Metanephros (tissue), 1 donor: ENCODE measurements around the gene NUDT7. TPM values are rescaled to one million over a fixed set of nuclear protein-coding genes. Genes with fewer than 3 reads are reported as not detected.

ENCODE experiments used
- total RNA-seq: library from RNA; depleted of rRNA; stranded (reverse); fragments of >200 nt; gene quantifications from one replicate; pipeline ENCODE4 v1.2.3, GENCODE V29; 2014

NUDT7 gene
- 9.3 TPM for total RNA-seq

DNA sequence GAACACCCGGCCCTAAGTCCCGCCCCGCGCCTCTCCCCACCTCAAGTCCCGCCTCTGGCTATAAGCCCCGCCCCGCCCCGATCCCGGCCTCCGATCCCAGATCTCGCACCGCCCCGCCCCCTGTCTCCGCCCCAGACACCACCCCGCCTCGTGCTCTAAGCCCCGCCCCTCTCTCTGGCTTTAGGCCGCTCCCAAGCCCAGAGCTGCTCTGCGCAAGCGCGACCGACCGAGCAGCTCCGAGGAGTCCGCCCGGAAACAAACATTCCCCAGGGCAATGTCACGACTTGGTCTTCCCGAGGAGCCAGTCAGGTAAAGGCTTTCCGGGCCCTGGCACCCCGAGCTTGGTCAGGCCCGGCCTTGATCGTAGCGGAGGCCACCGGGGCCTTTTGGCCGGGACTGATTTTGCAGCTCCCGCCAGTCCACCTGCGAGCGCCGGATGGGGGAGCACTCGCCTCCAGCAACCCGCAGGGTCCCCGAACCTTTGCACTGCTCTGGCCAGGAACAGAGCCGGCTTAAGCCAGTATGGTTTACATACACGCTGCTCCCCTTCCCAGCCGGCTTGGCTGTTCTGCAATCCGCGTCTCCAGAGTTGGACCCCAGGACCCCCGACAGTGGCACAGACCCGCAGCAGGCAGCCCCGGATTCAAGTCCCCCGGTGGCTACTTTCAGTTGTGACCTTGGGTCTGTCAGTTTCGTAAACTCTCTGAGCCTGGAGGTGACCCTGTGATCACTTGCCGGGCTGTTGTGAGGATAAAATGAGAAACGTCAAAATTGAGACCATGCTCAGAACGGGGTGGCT lies at the start of gene NUDT7:
Gene NUDT7, plus strand, starts transcription at position 206 of the 799 bp plus-strand sequence. Its CDS starts 69 bp downstream, at position 275.

DNA sequence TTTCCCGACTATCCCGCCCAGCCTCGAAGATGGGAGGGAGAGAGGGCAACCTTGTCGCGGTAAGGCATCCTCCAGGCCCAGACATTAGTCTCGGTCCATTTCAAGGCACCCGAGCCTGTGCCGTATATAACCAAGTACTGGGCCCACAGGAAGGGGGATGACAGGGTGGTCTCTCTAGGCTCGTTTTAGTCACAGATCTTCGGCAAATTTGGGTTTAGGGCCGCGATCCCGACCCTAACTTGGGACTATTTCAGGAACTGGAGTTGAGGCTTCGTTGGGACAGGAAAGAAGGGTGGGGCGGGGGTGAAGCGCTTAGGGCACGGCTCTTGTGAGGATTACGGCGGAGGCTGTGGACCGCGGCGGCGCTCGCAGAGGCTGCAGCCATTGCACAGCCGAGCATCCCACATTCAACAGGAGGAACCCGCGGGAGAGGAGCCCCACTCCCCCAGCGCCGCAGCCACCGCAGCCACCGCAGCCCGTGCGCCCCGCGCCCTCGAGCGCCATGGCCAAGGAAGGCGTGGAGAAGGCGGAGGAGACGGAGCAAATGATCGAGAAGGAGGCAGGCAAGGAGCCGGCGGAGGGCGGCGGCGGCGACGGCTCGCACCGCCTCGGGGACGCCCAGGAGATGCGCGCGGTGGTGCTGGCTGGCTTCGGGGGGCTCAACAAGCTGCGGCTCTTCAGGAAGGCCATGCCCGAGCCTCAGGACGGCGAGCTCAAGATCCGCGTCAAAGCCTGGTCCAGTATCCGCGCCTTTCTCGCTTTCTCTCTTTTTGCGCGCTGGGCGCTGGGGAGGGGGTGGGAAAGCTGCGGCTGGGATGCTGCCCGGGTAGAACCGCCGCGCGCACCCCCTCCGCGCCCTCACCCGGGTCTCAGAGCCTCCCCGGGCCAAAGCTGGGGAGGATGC lies 66.1 kb downstream of the NUDT7 start, which contains the start of gene VAT1L:
Gene VAT1L, plus strand, starts transcription at position 384 of the 904 bp plus-strand sequence. Its CDS starts 119 bp downstream, at position 503.

Other genes starting within 250 kb of the NUDT7 start
- gene VAT1L, start 66.0 kb downstream of the NUDT7 start, total RNA-seq, result 2.5 TPM